NCI-H345 treated with DMSO at 0.1 percent for 48 hours (cell line): Measurements from ENCODE around the gene SZT2.

Experiments used
- DNase-seq: peaks from one replicate; lab custom pipeline; 2025; ENCODE audit not compliant: unreplicated experiment; lab: John Stamatoyannopoulos, UW

SZT2 gene

GRCh38 chr1:43389326-43390313, at the start of gene SZT2, which contains the start of gene MED8:
Gene SZT2, plus strand, starts transcription at chr1:43389899. Its CDS starts 70 bp downstream, at chr1:43389969.
Gene MED8, minus strand, starts transcription at chr1:43389800. Its CDS starts 36 bp downstream, at chr1:43389764.
- peak; percentile 88 for DNase-seq

- DNase-seq: no peak
Observed at GRCh38 chr1:43340559-43340958, 49.1 kb upstream of the SZT2 start.

GRCh38 chr1:43344267-43344850, 45.3 kb upstream of the SZT2 start:
- no peak for DNase-seq

- DNase-seq: no peak
Observed at GRCh38 chr1:43345120-43345519, 44.6 kb upstream of the SZT2 start.

- no peak for DNase-seq
Observed at GRCh38 chr1:43346636-43347035, 43.1 kb upstream of the SZT2 start.

- peak; percentile 55 for DNase-seq
Observed at GRCh38 chr1:43348343-43348808, 41.3 kb upstream of the SZT2 start.

- peak; percentile 84 for DNase-seq
Observed at GRCh38 chr1:43348809-43349593, 40.7 kb upstream of the SZT2 start.

GRCh38 chr1:43349594-43350306, 39.9 kb upstream of the SZT2 start:
- DNase-seq: no peak

- DNase-seq: no peak
Observed at GRCh38 chr1:43350976-43351375, 38.7 kb upstream of the SZT2 start.

GRCh38 chr1:43351421-43352350, 38.0 kb upstream of the SZT2 start:
- DNase-seq: no peak

- no peak for DNase-seq
Observed at GRCh38 chr1:43352351-43352705, 37.4 kb upstream of the SZT2 start.

- DNase-seq: no peak
Observed at GRCh38 chr1:43352881-43353280, 36.8 kb upstream of the SZT2 start.

GRCh38 chr1:43354471-43354870, 35.2 kb upstream of the SZT2 start:
- no peak for DNase-seq

- no peak for DNase-seq
Observed at GRCh38 chr1:43354936-43355335, 34.8 kb upstream of the SZT2 start.

- DNase-seq: no peak
Observed at GRCh38 chr1:43357251-43357650, 32.4 kb upstream of the SZT2 start.

- DNase-seq: no peak
Observed at GRCh38 chr1:43358121-43358745, 31.5 kb upstream of the SZT2 start.

GRCh38 chr1:43358746-43359693, 30.7 kb upstream of the SZT2 start, which contains the start of gene CDC20:
Gene CDC20, plus strand, starts transcription at chr1:43358981. Its CDS starts 235 bp downstream, at chr1:43359216.
- DNase-seq: peak; percentile 92

GRCh38 chr1:43359696-43360095, 30.0 kb upstream of the SZT2 start:
- DNase-seq: no peak
